ENCODE measurements around the gene ARHGAP24.

Gene ARHGAP24

DNA sequence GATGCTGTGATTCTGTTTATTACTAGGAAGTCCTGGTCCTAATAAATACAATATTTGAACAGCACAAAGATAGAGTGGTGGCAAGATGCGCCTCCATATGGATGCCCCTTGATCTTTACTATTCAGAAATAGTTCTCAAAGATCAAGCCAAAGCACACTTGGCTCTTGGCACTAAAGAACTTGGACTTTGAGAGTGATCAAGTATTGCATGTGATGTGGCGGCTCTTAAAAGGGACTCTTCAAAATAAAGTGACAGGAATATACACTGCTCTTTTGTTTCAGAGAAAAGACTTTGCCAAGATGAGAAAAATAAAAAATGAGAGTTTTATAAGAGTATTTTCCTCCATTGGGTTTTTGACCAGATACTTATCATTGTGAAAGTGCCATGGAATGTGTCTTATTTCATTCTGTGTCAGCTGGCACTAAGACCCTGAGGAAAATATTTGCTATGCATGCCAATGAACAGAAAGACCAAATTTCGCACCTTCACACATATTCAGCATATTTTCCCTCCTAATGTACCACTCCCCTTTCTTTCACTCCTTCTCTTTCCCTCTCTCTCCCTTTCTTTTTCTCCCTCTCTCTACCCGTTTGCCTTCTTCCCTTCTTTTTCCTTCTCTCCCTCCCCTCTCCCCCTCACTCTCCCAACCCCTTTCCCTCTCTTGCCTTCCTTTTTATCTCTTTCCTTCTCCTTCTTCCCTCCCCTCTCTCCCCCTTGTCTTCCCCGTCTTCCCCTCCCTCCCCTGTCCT is 35.1 kb downstream of the ARHGAP24 start:
- no peak for TF ChIP-seq FOXM1 (IDR thresholded peaks at IDR 0.05; ENCODE audit: borderline replicate concordance, low read depth)
- no peak for TF ChIP-seq CREB1 (IDR thresholded peaks at IDR 0.05; ENCODE audit: low read depth)
- no peak for TF ChIP-seq REST (IDR thresholded peaks at IDR 0.05; ENCODE audit: low read depth)
- TF ChIP-seq MAX (IDR thresholded peaks at IDR 0.05): no peak
- no peak for TF ChIP-seq RAD21 (IDR thresholded peaks at IDR 0.05; ENCODE audit: low read depth)

GRCh38 chr4:85510632-85510984 is 35.7 kb downstream of the ARHGAP24 start:
- TF ChIP-seq EP300 (IDR thresholded peaks at IDR 0.05; ENCODE audit: borderline replicate concordance) (no peak), RAD21 (IDR thresholded peaks at IDR 0.05; ENCODE audit: low read depth) (no peak), CEBPB (IDR thresholded peaks at IDR 0.05) (no peak), MAX (IDR thresholded peaks at IDR 0.05) (no peak), TAF1 (IDR thresholded peaks at IDR 0.05; ENCODE audit: low read depth) (no peak), EGR1 (IDR thresholded peaks at IDR 0.05) (no peak), CREB1 (IDR thresholded peaks at IDR 0.05; ENCODE audit: low read depth) (no peak), TEAD4 (IDR thresholded peaks at IDR 0.05) (no peak), TCF12 (IDR thresholded peaks at IDR 0.05; ENCODE audit: low read depth) (no peak), NFIC (IDR thresholded peaks at IDR 0.05) (no peak), YY1 (IDR thresholded peaks at IDR 0.05; ENCODE audit: low read depth) (no peak), ZBTB7A (IDR thresholded peaks at IDR 0.05; ENCODE audit: low read depth) (no peak), REST (IDR thresholded peaks at IDR 0.05; ENCODE audit: low read depth) (no peak), FOXM1 (IDR thresholded peaks at IDR 0.05; ENCODE audit: borderline replicate concordance, low read depth) (no peak)

- no peak for TF ChIP-seq FOXM1 (IDR thresholded peaks at IDR 0.05; ENCODE audit: borderline replicate concordance, low read depth)
- no peak for TF ChIP-seq MAX (IDR thresholded peaks at IDR 0.05)
- TF ChIP-seq CEBPB (IDR thresholded peaks at IDR 0.05): no peak
- no peak for TF ChIP-seq NFIC (IDR thresholded peaks at IDR 0.05)
- TF ChIP-seq REST (IDR thresholded peaks at IDR 0.05; ENCODE audit: low read depth): no peak
- TF ChIP-seq TCF12 (IDR thresholded peaks at IDR 0.05; ENCODE audit: low read depth): no peak
- no peak for TF ChIP-seq ZBTB7A (IDR thresholded peaks at IDR 0.05; ENCODE audit: low read depth)
- TF ChIP-seq USF1 (IDR thresholded peaks at IDR 0.05): no peak
- TF ChIP-seq CREB1 (IDR thresholded peaks at IDR 0.05; ENCODE audit: low read depth): no peak
- no peak for TF ChIP-seq RAD21 (IDR thresholded peaks at IDR 0.05; ENCODE audit: low read depth)
- TF ChIP-seq TAF1 (IDR thresholded peaks at IDR 0.05; ENCODE audit: low read depth): no peak
- no peak for TF ChIP-seq EGR1 (IDR thresholded peaks at IDR 0.05)
- TF ChIP-seq TEAD4 (IDR thresholded peaks at IDR 0.05): no peak
- TF ChIP-seq EP300 (IDR thresholded peaks at IDR 0.05; ENCODE audit: borderline replicate concordance): no peak
These were observed 37.7 kb downstream of the ARHGAP24 start for GRCh38 chr4:85512446-85513205.

GRCh38 chr4:85514117-85514516 is 39.2 kb downstream of the ARHGAP24 start:
- TF ChIP-seq TAF1 (IDR thresholded peaks at IDR 0.05; ENCODE audit: low read depth): no peak
- TF ChIP-seq YY1 (IDR thresholded peaks at IDR 0.05; ENCODE audit: low read depth): no peak
